ENCODE results near the gene ALDH3B1.

GRCh38 chr11:68040101-68040956 lies 30.2 kb downstream of the ALDH3B1 start:
- no peak for TF ChIP-seq CREB5 (CRISPR knock-in tag; IDR thresholded peaks at IDR 0.05; ENCODE audit: low read depth)
- TF ChIP-seq PPARA (CRISPR knock-in tag; IDR thresholded peaks at IDR 0.05; ENCODE audit: borderline replicate concordance): no peak
- no peak for TF ChIP-seq PATZ1 (CRISPR knock-in tag; IDR thresholded peaks at IDR 0.05; ENCODE audit: borderline replicate concordance)
- no peak for TF ChIP-seq ZNF8 (CRISPR knock-in tag; IDR thresholded peaks at IDR 0.05)
- no peak for TF ChIP-seq CSDC2 (CRISPR knock-in tag; IDR thresholded peaks at IDR 0.05)
- TF ChIP-seq ZFP3 (CRISPR knock-in tag; IDR thresholded peaks at IDR 0.05): no peak
- TF ChIP-seq ESRRG (CRISPR knock-in tag; IDR thresholded peaks at IDR 0.05): no peak
- no peak for TF ChIP-seq POU6F1 (CRISPR knock-in tag; IDR thresholded peaks at IDR 0.05; ENCODE audit: borderline replicate concordance, low read depth)
- TF ChIP-seq GLIS3 (CRISPR knock-in tag; IDR thresholded peaks at IDR 0.05): no peak
- no peak for TF ChIP-seq BACH2 (CRISPR knock-in tag; IDR thresholded peaks at IDR 0.05; ENCODE audit: borderline replicate concordance)
- TF ChIP-seq, protein P1, sequence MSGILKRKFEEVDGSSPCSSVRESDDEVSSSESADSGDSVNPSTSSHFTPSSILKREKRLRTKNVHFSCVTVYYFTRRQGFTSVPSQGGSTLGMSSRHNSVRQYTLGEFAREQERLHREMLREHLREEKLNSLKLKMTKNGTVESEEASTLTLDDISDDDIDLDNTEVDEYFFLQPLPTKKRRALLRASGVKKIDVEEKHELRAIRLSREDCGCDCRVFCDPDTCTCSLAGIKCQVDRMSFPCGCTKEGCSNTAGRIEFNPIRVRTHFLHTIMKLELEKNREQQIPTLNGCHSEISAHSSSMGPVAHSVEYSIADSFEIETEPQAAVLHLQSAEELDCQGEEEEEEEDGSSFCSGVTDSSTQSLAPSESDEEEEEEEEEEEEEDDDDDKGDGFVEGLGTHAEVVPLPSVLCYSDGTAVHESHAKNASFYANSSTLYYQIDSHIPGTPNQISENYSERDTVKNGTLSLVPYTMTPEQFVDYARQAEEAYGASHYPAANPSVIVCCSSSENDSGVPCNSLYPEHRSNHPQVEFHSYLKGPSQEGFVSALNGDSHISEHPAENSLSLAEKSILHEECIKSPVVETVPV (CRISPR knock-in tag; IDR thresholded peaks at IDR 0.05): no peak
- no peak for TF ChIP-seq ZNF70 (CRISPR knock-in tag; IDR thresholded peaks at IDR 0.05)
